GM21360 (cell line): ENCODE data around the gene RAB44.

Experiments used
- ATAC-seq: cut with Tn5 transposase; IDR thresholded peaks from one replicate; pipeline ENCODE4 v1.9.1; 2021; ENCODE audit warnings: mild to moderate bottlenecking, moderate library complexity; ENCODE audit not compliant: unreplicated experiment

RAB44 gene

DNA sequence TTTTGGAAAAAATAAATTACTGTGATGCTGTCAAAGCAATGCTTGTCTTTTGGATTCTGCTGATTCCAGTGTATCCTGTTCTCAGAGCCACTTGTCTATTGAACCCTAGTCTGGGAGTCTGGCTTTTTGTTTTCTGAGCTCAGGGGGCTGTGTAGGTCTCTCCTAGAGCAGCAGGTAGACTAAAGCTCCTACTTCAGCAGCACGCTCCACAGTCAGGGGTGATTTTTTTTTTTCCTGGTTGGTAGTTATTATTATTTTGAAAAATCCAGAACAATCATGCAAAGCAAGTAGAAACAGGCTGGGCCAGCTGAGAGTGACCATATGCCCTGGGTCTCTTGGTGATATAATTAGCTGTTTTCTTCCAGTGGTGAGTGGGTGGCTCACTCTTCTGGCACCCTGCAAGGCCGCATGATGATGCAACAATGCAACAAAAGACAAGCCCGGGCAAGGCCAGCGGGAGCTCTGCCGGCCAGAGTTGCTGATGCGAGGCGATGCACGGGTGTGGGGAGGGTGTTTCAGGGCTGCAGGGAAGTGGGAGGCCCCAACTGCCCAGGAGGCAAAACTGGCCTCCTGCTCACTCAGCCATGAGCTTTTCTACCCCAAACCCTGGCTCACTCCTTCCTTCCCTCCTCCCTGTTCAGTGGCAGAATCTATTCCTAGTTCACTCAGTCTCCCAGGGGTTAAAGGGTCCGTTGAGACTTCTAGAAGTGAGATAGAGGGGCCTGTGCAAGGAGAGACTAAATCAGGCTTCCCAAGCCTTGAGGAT is 30.6 kb upstream of the RAB44 start:
- ATAC-seq, result peak; percentile 54

GRCh38 chr6:36668591-36668990 is 29.0 kb upstream of the RAB44 start:
- no peak for ATAC-seq

- ATAC-seq, result no peak
These were observed 28.6 kb upstream of the RAB44 start for GRCh38 chr6:36669002-36669401.

- ATAC-seq, result no peak
These were observed 27.4 kb upstream of the RAB44 start for GRCh38 chr6:36670271-36670670.

DNA sequence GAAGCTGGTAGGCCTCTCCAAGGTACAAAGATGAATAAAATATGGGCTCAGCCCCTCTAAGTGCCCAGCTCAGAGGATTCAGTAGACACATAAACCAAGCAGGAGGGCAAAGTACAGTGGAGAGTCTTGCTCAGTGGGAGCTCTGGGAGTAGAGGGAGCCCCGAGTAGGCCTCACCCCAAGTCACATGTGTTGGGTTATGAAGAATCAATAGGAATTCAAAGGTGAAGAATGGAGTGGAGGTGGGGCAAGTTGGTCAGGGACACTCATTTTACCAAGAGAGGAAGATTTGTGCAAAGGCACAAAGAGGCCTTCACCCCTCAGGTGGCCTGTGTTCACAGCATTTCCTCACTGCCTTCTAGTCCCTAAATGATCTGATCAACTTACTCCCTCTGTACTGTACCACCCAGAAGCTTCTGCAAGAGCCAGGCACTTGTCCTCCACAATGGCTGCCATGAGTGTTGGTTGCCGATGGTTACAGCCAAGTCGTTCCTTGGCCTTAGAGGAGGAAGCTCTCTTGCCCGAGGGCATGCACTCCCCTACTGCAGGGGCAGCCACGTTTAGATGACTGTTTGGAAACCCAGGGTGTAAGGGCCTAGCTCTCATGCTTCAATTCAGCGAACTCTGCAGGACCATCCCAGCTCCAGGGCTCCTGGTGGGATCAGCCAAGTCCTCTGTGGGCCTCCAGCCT is 25.8 kb upstream of the RAB44 start:
- no peak for ATAC-seq

DNA sequence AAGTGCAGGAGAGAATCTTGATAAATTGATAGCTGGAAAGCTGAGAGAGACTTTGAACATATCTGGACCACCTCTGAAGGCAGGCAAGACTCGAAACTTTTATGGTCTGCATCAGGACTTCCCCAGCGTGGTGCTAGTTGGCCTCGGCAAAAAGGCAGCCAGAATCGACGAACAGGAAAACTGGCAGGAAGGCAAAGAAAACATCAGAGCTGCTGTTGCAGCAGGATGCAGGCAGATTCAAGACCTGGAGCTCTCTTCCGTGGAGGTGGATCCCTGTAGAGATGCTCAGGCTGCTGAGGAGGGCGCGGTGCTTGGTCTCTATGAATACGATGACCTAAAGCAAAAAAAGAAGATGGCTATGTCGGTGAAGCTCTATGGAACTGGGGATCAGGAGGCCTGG is 23.7 kb upstream of the RAB44 start:
- no peak for ATAC-seq

- ATAC-seq, result no peak
These were observed 22.7 kb upstream of the RAB44 start for GRCh38 chr6:36674942-36675341.

- ATAC-seq, result no peak
These were observed 21.2 kb upstream of the RAB44 start for GRCh38 chr6:36676141-36677058.

GRCh38 chr6:36677059-36677749 is 20.4 kb upstream of the RAB44 start:
- ATAC-seq, result no peak

DNA sequence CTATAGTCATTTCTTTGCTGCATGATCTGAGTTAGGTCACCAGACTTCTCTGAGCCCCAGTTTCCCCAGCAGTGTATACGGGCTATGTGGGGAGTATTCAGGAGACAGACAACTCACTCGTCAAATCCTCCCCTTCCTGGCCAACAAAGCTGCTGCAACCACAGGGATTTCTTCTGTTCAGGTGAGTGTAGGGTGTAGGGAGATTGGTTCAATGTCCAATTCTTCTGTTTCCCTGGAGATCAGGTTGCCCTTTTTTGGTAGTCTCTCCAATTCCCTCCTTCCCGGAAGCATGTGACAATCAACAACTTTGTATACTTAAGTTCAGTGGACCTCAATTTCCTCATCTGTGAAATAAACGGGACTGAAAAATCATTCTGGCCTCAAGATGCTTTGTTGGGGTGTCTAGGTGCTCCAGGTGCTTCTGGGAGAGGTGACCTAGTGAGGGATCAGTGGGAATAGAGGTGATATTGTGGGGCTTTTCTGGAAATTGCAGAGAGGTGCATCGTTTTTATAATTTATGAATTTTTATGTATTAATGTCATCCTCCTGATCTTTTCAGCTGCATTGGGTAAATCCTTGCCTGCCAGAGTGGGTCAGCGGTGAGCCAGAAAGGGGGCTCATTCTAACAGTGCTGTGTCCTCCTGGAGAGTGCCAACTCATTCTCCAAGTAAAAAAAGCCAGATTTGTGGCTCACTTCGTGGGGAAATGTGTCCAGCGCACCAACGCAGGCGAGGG is 19.7 kb upstream of the RAB44 start:
- no peak for ATAC-seq

DNA sequence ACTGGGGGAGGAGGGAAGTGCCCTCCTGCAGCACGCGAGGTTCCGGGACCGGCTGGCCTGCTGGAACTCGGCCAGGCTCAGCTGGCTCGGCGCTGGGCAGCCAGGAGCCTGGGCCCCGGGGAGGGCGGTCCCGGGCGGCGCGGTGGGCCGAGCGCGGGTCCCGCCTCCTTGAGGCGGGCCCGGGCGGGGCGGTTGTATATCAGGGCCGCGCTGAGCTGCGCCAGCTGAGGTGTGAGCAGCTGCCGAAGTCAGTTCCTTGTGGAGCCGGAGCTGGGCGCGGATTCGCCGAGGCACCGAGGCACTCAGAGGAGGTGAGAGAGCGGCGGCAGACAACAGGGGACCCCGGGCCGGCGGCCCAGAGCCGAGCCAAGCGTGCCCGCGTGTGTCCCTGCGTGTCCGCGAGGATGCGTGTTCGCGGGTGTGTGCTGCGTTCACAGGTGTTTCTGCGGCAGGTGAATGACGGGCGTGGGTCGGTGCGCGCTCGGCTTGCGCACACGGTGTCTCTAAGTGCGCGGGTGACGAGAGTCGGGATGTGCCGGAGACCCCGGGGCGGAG is 19.1 kb upstream of the RAB44 start, which contains the start of gene CDKN1A:
CDKN1A (plus strand) TSS at position 227 of the 555 bp plus-strand sequence. CDS start 5,388 bp downstream, outside the sequence.
- no peak for ATAC-seq

DNA sequence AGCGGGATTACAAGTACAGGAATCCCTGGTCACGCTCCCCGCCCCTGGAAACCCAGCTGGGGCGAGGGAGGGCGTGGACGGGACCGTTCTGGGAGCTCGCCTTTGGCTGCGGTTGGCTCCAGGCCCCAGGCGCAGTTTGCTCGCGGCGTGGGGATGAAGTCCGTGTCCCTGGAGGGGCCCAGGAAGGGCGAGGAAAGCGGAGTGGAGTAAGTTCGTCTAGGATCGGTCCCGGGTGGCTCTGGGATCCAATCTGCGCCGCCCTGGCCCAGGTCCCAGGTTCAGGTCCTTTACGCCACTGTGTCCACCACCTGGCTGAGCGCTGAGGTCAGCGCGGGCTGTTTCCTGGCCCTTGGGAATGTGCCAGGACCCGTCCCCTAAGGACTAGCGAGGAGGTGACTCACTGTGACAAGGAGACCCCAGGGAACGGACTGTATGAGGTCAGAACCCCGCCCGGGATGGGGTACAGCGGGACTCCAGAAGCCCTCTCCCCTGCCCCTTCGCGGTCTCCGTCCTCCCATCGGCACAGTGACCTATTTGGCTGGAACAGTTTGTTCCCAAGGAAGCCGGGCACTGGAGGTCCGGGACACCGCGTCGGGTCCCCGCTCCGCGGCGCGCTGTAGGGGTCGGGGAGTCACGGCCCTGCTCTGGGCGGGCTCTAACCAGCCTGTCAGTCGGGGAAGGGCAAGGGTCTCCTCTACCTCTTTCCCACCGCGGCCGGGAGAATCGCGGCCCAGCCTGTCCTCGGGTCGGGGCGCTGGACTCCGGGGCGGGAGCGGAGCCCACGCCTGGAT is 18.4 kb upstream of the RAB44 start:
- ATAC-seq, result no peak

DNA sequence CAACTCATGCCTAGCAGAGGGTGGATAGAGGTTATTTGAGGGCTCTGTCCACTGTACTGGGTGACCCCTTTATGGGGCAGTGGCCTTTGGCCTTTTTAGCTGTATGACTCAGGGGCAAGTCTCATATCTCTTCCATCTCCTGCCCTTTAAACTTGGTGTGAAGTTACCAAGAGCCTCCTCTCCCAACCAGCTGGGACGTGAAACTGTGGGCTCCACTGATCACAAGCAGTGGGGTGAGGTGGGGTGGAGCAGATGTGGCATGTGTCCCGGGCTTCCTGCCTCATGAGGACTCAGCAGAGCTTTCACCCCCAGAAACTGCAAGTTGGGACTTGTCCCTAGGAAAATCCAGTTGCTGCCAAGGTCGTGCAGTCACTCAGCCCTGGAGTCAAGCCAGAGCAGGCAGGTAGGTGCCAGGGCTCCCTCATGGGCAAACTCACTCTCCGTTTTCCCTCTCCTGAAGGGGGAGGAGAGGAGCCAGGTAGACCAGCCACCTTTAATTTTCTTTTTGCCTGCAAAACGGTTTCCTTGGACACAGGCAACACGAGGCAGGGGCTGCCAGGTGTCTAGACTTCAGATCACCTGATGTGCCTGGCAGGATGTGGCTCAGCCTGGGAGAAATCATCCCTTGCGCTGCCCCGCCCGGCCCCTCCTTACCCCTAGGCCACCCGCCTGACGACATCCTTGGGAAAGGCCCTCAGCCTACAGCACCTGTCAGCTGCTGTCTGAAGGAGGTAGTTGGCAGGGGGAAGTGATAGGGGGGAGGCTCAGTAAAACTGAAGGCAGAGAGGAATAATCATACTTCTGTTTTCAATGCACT is 15.1 kb upstream of the RAB44 start:
- no peak for ATAC-seq

GRCh38 chr6:36683145-36683655 is 14.4 kb upstream of the RAB44 start:
- ATAC-seq, result no peak

DNA sequence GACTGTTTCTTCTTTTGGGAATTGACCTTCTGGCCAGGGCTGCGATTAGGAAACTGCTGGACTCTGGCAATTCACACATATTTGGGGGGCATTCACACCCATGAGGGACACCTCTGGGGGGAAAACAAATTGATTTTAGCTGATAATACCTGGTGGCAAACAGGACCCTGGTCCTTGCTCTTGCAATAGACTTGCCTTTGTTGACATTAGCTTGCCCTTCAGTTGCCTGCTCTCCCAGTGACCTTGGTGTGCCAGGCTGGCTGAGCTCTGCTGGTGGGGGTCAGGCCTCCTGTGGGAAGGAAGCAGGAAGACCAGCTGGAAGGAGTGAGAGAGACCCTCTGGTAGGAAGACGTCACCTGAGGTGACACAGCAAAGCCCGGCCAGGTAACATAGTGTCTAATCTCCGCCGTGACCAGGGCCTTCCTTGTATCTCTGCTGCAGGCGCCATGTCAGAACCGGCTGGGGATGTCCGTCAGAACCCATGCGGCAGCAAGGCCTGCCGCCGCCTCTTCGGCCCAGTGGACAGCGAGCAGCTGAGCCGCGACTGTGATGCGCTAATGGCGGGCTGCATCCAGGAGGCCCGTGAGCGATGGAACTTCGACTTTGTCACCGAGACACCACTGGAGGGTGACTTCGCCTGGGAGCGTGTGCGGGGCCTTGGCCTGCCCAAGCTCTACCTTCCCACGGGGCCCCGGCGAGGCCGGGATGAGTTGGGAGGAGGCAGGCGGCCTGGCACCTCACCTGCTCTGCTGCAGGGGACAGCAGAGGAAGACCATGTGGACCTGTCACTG is 13.8 kb upstream of the RAB44 start:
- ATAC-seq, result no peak

GRCh38 chr6:36684447-36684812 is 13.2 kb upstream of the RAB44 start:
- ATAC-seq, result no peak
